Neural progenitor cell (in vitro differentiated cells): ENCODE results near the gene PPCDC. TPM values are rescaled to one million over a fixed set of nuclear protein-coding genes. Genes with fewer than 3 reads are reported as not detected.

Experiments used
- DNase-seq: peaks from one replicate; pipeline ENCODE4 v3.0.0-alpha.2; 2016; ENCODE audit warnings: low spot score
- H2AFZ ChIP-seq: fragments of 200-600 bp; sonication (generic); replicated peaks from 2 replicates; pipeline ENCODE4 v1.6.1; 2016; ENCODE audit warnings: antibody characterized with exemption
- H3F3A ChIP-seq: fragments of 200-600 bp; sonication (generic); 2 replicates; pipeline ENCODE4 v1.6.1; 2016; ENCODE audit warnings: antibody characterized with exemption, low read depth
- H3K27ac ChIP-seq: fragments of 200-600 bp; sonication (generic); 2 replicates; pipeline ENCODE4 v1.5.1; 2016; ENCODE audit warnings: mild to moderate bottlenecking
- H3K27me3 ChIP-seq: fragments of 200-600 bp; sonication (generic); 2 replicates; pipeline ENCODE4 v1.6.1; 2016; ENCODE audit warnings: mild to moderate bottlenecking, moderate library complexity
- H3K36me3 ChIP-seq: fragments of 200-600 bp; sonication (generic); 2 replicates; pipeline ENCODE4 v1.5.1; 2016
- H3K4me1 ChIP-seq: fragments of 200-600 bp; sonication (generic); 2 replicates; pipeline ENCODE4 v1.6.1; 2016; ENCODE audit warnings: mixed run types
- H3K4me2 ChIP-seq: fragments of 200-600 bp; sonication (generic); 2 replicates; pipeline ENCODE4 v1.6.1; 2016
- H3K4me3 ChIP-seq: fragments of 200-600 bp; sonication (generic); 2 replicates; pipeline ENCODE4 v1.5.1; 2016
- H3K79me2 ChIP-seq: fragments of 200-600 bp; sonication (generic); 2 replicates; pipeline ENCODE4 v1.6.1; 2016; ENCODE audit warnings: low read depth
- H3K9ac ChIP-seq: fragments of 200-600 bp; sonication (generic); 2 replicates; pipeline ENCODE4 v1.6.1; 2016
- H3K9me3 ChIP-seq: fragments of 200-600 bp; sonication (generic); 2 replicates; pipeline ENCODE4 v1.5.1; 2016; ENCODE audit warnings: low read depth
- H4K20me1 ChIP-seq: fragments of 200-600 bp; sonication (generic); 2 replicates; pipeline ENCODE4 v1.6.1; 2016; ENCODE audit warnings: low read depth
- H3K27ac Mint-ChIP-seq: 3 replicates; pipeline ENCODE4 v1.8.0; 2021; ENCODE audit warnings: mixed read lengths
- H3K27me3 Mint-ChIP-seq: 2 replicates; pipeline ENCODE4 v1.8.0; 2022; ENCODE audit warnings: low read depth, mild to moderate bottlenecking, inconsistent platforms, moderate library complexity, mixed read lengths; ENCODE audit not compliant: insufficient read depth
- H3K36me3 Mint-ChIP-seq: 3 replicates; pipeline ENCODE4 v1.8.0; 2021; ENCODE audit warnings: mixed read lengths
- H3K4me1 Mint-ChIP-seq: 3 replicates; pipeline ENCODE4 v1.8.0; 2021; ENCODE audit warnings: mixed read lengths
- H3K4me3 Mint-ChIP-seq: 3 replicates; pipeline ENCODE4 v1.8.0; 2021; ENCODE audit warnings: mild to moderate bottlenecking, moderate library complexity, mixed read lengths
- H3K9me3 Mint-ChIP-seq: 3 replicates; pipeline ENCODE4 v1.8.0; 2020; ENCODE audit warnings: mixed read lengths
- EZH2 ChIP-seq: fragments of 200-600 bp; sonication (generic); IDR thresholded peaks from 2 replicates; pipeline ENCODE4 v1.6.1; 2017; ENCODE audit warnings: antibody characterized with exemption, mild to moderate bottlenecking, moderate library complexity
- EZH2phosphoT487 ChIP-seq: fragments of 200-600 bp; sonication (generic); IDR thresholded peaks from 2 replicates; pipeline ENCODE4 v1.6.1; 2017; ENCODE audit warnings: antibody characterized with exemption
- total RNA-seq: library from RNA; depleted of rRNA; stranded (reverse); fragments of >200 nt; gene quantifications from 2 replicates; pipeline ENCODE4 v1.2.3, GENCODE V29; 2015; ENCODE audit warnings: low replicate concordance
- TF ChIP-seq, protein P1 (sequence below): fragments of 200-600 bp; sonication (generic); IDR thresholded peaks from 2 replicates; pipeline ENCODE4 v1.5.1; 2017; ENCODE audit warnings: antibody characterized with exemption, mild to moderate bottlenecking

Gene PPCDC
- total RNA-seq, 1 donor from 2014 or later, result 15.8 TPM

DNA sequence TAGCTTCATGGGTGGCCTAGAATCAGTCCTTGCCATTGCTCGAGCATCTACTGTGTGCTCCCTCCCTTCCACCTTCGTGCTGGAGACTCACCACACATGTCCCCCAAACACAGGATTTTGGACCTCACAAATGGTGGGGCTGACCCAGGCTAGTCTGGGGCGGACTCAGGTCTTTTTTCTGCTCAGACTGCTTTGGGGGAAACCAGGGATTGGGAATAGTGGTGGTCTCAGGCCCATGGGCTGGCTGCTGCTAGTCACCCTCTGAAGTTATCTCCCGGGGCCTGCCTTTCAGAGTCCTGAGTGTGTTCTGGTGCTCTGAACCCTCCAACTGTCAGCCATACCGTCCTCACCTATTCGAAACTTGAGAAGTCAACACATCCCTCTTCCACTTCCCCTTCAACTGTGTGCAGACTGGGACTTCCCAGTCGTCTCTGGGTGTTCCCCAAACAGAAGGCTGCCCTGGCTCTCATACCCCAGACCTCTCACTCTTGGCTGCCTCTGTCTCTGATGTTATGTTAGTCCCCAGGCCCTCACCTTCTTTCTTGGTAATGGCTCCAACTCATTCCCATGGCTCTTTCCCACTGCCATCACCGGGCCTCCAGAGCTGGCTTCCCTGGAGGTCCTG is 46.0 kb downstream of the PPCDC start:
- no peak overlapping the region for H3K9ac ChIP-seq
- no peak overlapping the region for H3K27ac Mint-ChIP-seq
- no peaks in the 10 kb centered on the region for H3K9me3 ChIP-seq
- no peaks in the 10 kb centered on the region for H3K27me3 ChIP-seq
- H3K79me2 ChIP-seq, result no peaks in the 10 kb centered on the region
- no peaks in the 10 kb centered on the region for H3K36me3 ChIP-seq
- no peak overlapping the region for H3K4me2 ChIP-seq
- H3K27ac ChIP-seq, result no peak overlapping the region
- no peak overlapping the region for H3K4me3 Mint-ChIP-seq
- no peaks in the 10 kb centered on the region for H3K4me1 ChIP-seq
- peaks cover 14% of the 10 kb centered on the region for H3K4me1 Mint-ChIP-seq
- peaks cover 4% of the 10 kb centered on the region for H3K36me3 Mint-ChIP-seq
- H3K4me3 ChIP-seq, result no peak overlapping the region
- TF ChIP-seq EZH2phosphoT487 (no peak), EZH2 (no peak)
- TF ChIP-seq, protein P1, sequence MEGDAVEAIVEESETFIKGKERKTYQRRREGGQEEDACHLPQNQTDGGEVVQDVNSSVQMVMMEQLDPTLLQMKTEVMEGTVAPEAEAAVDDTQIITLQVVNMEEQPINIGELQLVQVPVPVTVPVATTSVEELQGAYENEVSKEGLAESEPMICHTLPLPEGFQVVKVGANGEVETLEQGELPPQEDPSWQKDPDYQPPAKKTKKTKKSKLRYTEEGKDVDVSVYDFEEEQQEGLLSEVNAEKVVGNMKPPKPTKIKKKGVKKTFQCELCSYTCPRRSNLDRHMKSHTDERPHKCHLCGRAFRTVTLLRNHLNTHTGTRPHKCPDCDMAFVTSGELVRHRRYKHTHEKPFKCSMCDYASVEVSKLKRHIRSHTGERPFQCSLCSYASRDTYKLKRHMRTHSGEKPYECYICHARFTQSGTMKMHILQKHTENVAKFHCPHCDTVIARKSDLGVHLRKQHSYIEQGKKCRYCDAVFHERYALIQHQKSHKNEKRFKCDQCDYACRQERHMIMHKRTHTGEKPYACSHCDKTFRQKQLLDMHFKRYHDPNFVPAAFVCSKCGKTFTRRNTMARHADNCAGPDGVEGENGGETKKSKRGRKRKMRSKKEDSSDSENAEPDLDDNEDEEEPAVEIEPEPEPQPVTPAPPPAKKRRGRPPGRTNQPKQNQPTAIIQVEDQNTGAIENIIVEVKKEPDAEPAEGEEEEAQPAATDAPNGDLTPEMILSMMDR, result no peak
- no peaks in the 10 kb centered on the region for H4K20me1 ChIP-seq
- H3K9me3 Mint-ChIP-seq, result peaks cover 2% of the 10 kb centered on the region
- DNase-seq, result no peak
- no peak overlapping the region for H2AFZ ChIP-seq
- H3F3A ChIP-seq, result peaks cover 3% of the 10 kb centered on the region
- H3K27me3 Mint-ChIP-seq, result peaks cover 6% of the 10 kb centered on the region

DNA sequence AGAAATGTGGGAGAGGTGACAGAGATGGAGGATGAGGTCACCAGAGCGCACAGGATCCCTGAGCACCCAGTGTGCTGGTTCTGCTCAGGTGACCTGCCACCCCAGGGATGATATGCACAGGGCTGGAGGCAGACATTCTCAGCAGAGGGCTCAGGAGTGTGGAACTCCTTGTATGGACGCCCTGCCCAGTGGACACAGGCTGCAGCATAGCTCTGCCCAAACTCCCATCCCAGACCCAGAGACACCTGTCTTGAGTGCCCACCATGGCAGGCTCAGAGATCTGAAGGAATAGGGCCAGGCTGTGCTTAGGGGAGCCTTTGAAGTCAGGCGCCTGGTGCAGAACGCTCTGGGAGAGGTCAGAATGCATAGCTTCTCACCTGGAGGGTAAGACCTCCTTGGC is 47.3 kb downstream of the PPCDC start:
- H3K4me2 ChIP-seq, result no peak overlapping the region
- H3K4me3 Mint-ChIP-seq, result no peak overlapping the region
- peaks cover 7% of the 10 kb centered on the region for H3K36me3 Mint-ChIP-seq
- DNase-seq, result no peak
- H3K79me2 ChIP-seq, result no peaks in the 10 kb centered on the region
- H3K4me3 ChIP-seq, result no peak overlapping the region
- H3K9ac ChIP-seq, result no peak overlapping the region
- no peaks in the 10 kb centered on the region for H3K27me3 ChIP-seq
- H3K27ac ChIP-seq, result no peak overlapping the region
- H3K9me3 Mint-ChIP-seq, result peaks cover 8% of the 10 kb centered on the region
- H3K4me1 Mint-ChIP-seq, result peaks cover 6% of the 10 kb centered on the region
- H3K27me3 Mint-ChIP-seq, result peaks cover 3% of the 10 kb centered on the region
- no peaks in the 10 kb centered on the region for H3K36me3 ChIP-seq
- no peaks in the 10 kb centered on the region for H3K9me3 ChIP-seq
- no peaks in the 10 kb centered on the region for H3K4me1 ChIP-seq
- no peak for TF ChIP-seq EZH2phosphoT487
- TF ChIP-seq, protein P1, result no peak
- no peak for TF ChIP-seq EZH2
- H3F3A ChIP-seq, result peaks cover under 1% of the 10 kb centered on the region
- H3K27ac Mint-ChIP-seq, result no peak overlapping the region
- no peak overlapping the region for H2AFZ ChIP-seq
- H4K20me1 ChIP-seq, result no peaks in the 10 kb centered on the region

DNA sequence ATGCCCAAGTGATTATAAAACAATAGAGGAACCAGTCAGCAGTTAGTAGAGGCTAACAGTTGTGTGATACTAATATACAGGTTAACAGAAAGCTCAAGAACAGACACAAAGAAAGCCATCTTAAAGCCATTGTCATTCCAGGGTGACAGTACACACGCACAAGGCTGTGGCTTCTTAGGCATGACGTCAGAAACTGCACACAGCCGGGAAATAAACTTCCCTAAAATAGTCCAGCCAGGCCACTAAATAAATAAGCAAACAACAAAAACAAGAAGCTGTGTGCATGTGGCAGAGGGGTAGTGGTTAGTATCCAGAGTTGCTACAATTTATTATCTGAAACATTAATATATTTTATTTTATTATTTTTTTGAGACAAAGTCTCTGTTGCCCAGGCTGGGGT is 49.8 kb downstream of the PPCDC start:
- Histone ChIP-seq H3K9me3 (no peaks in the 10 kb centered on the region), H4K20me1 (no peaks in the 10 kb centered on the region), H3K27me3 (no peaks in the 10 kb centered on the region), H3K4me1 (no peaks in the 10 kb centered on the region), H3K36me3 (no peaks in the 10 kb centered on the region), H3K9ac (no peak overlapping the region), H2AFZ (no peak overlapping the region), H3K4me2 (no peak overlapping the region), H3K79me2 (no peaks in the 10 kb centered on the region), H3K4me3 (no peak overlapping the region), H3F3A (no peaks in the 10 kb centered on the region), H3K27ac (no peak overlapping the region)
- Mint-ChIP-seq H3K36me3 (peaks cover 6% of the 10 kb centered on the region), H3K27ac (no peak overlapping the region), H3K9me3 (peaks cover 8% of the 10 kb centered on the region), H3K4me3 (no peak overlapping the region), H3K4me1 (no peaks in the 10 kb centered on the region), H3K27me3 (no peaks in the 10 kb centered on the region)
- DNase-seq, result no peak
- TF ChIP-seq, protein P1, result no peak
- TF ChIP-seq EZH2 (no peak), EZH2phosphoT487 (no peak)
